GM19351 (cell line): Measurements from ENCODE around the gene RTEL1.
A peak's percentile ranks its signal among the peaks of the same experiment; 100 is the strongest.

Experiments used
- ATAC-seq: cut with Tn5 transposase; IDR thresholded peaks from one replicate; pipeline ENCODE4 v1.9.1; 2021; ENCODE audit warnings: mild to moderate bottlenecking, moderate library complexity; ENCODE audit not compliant: unreplicated experiment

RTEL1 gene

DNA sequence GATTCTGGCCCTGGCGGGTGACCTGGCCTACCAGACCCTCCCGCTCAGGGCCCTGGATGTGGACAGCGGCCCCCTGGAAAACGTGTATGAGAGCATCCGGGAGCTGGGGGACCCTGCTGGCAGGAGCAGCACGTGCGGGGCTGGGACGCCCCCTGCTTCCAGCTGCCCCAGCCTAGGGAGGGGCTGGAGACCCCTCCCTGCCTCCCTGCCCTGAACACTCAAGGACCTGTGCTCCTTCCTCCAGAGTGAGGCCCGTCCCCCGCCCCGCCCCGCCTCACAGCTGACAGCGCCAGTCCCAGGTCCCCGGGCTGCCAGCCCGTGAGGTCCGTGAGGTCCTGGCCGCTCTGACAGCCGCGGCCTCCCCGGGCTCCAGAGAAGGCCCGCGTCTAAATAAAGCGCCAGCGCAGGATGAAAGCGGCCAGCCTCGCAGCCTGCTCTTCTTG lies 80.6 kb downstream of the RTEL1 start:
- no peak for ATAC-seq

DNA sequence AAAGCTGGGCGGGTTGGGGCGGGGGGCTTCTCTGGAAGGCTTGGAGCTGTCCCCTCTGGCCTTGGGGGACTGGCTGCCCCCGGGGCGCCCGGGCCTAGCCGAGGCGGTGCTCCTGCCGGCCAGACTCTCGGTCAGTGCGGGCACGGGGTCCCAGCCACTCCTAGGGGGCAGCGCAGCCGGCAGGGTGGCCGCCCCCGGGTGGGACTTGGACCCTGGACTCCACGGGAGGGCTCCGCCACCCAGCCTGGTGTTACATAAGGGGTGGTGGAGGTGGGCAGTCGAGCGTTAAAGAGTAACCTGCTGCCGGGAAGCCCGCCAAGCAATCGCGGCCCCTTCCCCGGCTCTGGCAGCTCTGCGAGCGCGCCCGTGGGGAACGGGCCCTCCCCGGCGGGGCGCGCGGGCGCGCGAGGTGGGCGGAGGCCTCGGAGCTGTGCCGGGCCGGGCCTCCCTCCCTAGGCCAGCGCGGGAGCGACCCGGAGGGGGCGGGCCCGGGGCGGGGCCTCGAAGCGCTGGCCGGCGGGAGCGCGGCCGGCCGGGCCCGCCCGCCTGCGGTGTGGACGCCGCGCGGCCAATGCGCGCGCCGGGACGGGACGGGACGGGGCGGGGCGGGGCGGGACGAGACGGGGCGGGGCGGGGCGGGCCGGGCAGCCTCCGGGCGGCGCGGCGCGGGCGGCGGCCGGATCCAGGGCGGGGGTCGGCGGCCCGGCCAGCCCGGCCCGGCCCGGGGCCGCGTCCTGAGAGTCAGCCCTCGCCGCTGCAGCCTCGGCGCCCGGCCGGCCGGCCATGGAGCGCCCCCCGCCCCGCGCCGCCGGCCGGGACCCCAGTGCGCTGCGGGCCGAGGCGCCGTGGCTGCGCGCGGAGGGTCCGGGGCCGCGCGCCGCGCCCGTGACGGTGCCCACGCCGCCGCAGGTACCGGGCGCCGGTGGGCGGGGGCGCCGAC lies 81.3 kb downstream of the RTEL1 start, which contains the start of gene SLC2A4RG:
TSS of gene SLC2A4RG (plus strand) at position 647 of the 940 bp plus-strand sequence. CDS start at position 784, 137 bp downstream.
- peak; percentile 50 for ATAC-seq

DNA sequence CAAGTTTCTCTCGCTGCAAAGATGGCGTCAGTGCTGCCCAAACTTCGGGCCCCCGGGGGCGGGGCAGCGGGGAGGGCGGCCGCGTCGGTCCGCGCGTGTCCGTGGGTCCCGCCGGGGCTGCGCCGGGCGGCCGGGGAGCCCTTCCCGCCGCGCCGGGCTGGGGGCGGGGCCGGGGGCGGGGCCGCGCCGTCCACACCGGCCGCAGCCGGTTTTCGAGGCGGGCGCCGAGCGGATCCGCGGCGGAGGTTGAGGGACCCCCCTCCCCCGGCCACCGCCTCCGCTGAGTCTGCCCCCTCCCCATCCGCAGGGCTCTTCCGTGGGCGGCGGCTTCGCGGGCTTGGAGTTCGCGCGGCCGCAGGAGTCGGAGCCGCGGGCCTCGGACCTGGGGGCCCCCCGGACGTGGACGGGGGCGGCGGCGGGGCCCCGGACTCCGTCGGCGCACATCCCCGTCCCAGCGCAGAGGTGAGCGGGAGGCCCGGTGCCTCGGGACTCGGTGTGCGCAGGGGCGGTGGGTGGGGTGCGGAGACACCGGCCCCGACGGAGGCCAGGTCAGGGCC lies 82.0 kb downstream of the RTEL1 start:
- ATAC-seq = peak; percentile 26

- no peak for ATAC-seq
Observed at GRCh38 chr20:63740627-63741353, 82.7 kb downstream of the RTEL1 start.

DNA sequence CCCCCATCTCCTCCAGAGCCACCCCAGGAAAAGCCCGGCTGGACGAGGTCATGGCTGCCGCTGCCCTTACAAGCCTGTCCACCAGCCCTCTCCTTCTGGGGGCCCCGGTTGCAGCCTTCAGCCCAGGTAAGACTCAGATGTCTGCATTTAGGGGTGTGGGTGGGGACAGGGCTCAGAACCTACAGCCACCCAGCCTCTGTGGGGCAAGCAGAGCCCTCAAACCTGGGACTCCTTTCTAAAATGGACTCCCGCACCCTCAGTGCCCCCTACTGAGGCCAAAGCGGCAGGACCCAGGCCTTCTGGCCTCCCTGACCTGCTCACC lies 83.2 kb downstream of the RTEL1 start:
- ATAC-seq = no peak

- no peak for ATAC-seq
Observed at GRCh38 chr20:63741676-63742380, 83.7 kb downstream of the RTEL1 start.

DNA sequence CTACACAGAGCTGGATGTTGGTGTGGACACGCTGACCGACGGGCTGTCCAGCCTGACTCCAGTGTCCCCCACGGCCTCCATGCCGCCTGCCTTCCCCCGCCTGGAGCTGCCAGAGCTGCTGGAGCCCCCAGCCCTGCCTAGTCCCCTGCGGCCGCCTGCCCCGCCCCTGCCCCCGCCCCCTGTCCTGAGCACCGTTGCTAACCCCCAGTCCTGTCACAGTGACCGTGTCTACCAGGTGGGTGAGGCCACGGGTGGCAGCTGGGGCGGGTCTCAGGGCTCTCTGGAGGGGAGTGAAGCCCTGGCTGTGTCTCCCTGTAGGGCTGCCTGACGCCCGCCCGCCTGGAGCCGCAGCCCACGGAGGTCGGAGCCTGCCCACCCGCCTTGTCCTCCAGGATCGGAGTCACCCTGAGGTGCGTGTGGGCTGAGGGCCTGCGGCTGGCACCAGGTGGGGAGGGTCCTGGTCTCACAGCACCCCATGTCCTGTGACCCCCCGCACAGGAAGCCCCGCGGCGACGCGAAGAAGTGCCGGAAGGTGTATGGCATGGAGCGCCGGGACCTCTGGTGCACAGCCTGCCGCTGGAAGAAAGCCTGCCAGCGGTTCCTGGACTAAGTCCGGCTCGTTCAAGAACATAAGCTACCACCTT lies 84.4 kb downstream of the RTEL1 start:
- ATAC-seq = no peak

DNA sequence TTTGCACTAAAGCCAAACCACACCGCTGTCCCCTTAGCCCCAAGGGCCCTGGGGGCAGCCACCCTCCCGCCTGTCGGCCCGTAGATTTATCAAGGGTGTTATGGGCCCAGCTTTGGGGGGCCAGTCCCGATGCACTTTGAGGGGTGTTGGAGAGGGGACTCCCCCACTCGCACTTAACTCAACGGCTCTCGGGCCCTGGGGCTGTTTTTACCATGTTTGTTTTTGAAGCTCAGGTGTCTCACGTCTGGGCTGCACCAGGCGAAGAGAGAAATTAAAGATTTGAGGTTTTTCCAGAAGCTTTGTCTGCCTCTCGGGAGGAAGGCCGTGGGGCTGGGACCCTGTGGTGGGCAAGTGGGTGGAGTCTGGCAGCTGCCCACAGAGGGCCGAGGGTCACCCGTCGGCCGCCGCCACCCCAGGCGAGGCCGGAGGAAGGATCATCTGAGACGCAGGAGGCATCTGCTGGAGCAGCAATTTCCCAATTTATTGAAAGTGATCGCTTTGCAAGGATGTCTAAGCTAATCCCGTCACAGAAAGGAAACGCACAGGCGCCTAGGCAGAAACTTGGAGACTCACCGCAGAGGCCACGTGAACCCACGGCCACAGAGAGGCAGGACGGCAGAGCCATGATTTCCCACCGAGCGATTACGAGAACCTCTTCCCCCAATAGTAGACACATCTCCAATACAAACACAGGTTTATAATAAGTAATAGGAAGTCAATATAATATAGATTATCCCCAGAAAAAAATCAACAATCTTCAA lies 85.3 kb downstream of the RTEL1 start:
- ATAC-seq = no peak

DNA sequence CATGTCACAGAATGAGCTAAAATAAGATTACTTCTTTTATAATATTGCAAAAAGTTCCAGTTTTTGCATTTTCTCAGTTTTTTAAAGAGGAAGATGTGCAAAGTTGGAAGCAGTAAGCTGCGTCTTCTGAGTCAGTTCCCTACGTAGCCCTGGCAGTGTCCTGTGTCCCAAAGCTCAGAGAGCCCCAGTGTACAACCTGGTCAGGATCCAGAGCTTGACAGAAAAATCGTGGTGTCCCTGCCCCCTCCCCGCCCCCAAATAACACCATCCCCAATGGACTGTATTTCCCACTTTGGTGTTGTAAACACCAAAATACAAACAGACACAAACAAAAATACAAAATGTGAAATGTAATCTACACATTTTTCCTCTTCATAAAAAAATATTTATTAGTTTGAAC lies 86.0 kb downstream of the RTEL1 start:
- ATAC-seq = no peak

GRCh38 chr20:63744574-63745423 lies 86.7 kb downstream of the RTEL1 start:
- no peak for ATAC-seq

GRCh38 chr20:63745424-63745805 lies 87.3 kb downstream of the RTEL1 start:
- ATAC-seq = no peak
